SK-N-SH treated with all-trans-retinoic acid at 6 μM for 48 hours (cell line): ENCODE data around the gene ITGB2.

Experiments used
- ARNTL ChIP-seq: fragments of 450-650 bp; formaldehyde crosslinking; IDR thresholded peaks from 2 replicates; pipeline ENCODE4 v1.5.0; 2020; ENCODE audit warnings: low read depth, mild to moderate bottlenecking, moderate library complexity, borderline replicate concordance
- ESRRG ChIP-seq: fragments of 250-450 bp; sonication (Bioruptor Pico); IDR thresholded peaks from 2 replicates; pipeline ENCODE4 v1.6.1; 2021; ENCODE audit warnings: mild to moderate bottlenecking
- ISL1 ChIP-seq: fragments of 250-450 bp; sonication (Bioruptor Pico); IDR thresholded peaks from 2 replicates; pipeline ENCODE4 v2.1.2; 2022; ENCODE audit warnings: mild to moderate bottlenecking, moderate library complexity
- ZFP30 ChIP-seq: fragments of 450-650 bp; formaldehyde crosslinking; IDR thresholded peaks from 2 replicates; pipeline ENCODE4 v1.5.0; 2022; ENCODE audit warnings: mild to moderate bottlenecking, moderate library complexity
- TF ChIP-seq, protein P1 (sequence below): fragments of 250-450 bp; sonication (Bioruptor Pico); IDR thresholded peaks from 2 replicates; pipeline ENCODE4 v1.8.0; 2020; ENCODE audit warnings: mild to moderate bottlenecking, moderate library complexity, borderline replicate concordance

DNA sequence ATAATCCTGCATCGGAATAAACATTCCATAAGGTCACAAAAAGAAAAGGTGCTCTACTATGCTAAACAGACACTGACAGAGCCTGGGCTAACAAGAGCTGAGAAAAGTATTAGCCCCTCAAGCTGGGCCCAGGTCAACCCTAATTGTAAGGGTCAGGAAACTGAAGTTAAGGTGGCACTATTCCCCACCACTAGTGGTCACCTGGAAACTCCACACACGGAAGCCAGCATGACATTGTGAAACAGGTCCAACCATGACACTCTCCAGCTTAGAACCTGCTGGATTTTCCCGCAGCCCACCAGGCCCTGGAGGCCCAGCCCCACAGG is 48.4 kb downstream of the ITGB2 start:
- TF ChIP-seq ESRRG (CRISPR knock-in tag) = no peak
- TF ChIP-seq ISL1 (CRISPR knock-in tag) = no peak
- no peak for TF ChIP-seq ZFP30 (CRISPR knock-in tag)
- no peak for TF ChIP-seq ARNTL (CRISPR knock-in tag)
- TF ChIP-seq, protein P1, sequence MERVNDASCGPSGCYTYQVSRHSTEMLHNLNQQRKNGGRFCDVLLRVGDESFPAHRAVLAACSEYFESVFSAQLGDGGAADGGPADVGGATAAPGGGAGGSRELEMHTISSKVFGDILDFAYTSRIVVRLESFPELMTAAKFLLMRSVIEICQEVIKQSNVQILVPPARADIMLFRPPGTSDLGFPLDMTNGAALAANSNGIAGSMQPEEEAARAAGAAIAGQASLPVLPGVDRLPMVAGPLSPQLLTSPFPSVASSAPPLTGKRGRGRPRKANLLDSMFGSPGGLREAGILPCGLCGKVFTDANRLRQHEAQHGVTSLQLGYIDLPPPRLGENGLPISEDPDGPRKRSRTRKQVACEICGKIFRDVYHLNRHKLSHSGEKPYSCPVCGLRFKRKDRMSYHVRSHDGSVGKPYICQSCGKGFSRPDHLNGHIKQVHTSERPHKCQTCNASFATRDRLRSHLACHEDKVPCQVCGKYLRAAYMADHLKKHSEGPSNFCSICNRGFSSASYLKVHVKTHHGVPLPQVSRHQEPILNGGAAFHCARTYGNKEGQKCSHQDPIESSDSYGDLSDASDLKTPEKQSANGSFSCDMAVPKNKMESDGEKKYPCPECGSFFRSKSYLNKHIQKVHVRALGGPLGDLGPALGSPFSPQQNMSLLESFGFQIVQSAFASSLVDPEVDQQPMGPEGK (CRISPR knock-in tag) = no peak
